Liver (tissue), 9 donors: ENCODE data around the gene DES. TPM values are rescaled to one million over a fixed set of nuclear protein-coding genes. Genes with fewer than 3 reads are reported as not detected.

Experiments
- DNase-seq: peaks from one replicate; pipeline ENCODE4 v3.0.0-alpha.2; 2017; ENCODE audit warnings: low spot score
- H3K27ac ChIP-seq, 2 donors: one replicate each; pipeline ENCODE4 v1.7.0; 2013; ENCODE audit warnings: inconsistent platforms in 2 of 2, low read length in 2 of 2, control low read depth in 1 of 2, low read depth in 1 of 2, mild to moderate bottlenecking in 1 of 2
- H3K27me3 ChIP-seq, 4 donors: one replicate each; pipeline versions ENCODE4 v1.6.1 to v1.7.0; 2013; ENCODE audit warnings: low read length in 3 of 4, inconsistent platforms in 1 of 4, mild to moderate bottlenecking in 1 of 4, moderate library complexity in 1 of 4; ENCODE audit not compliant: control insufficient read depth in 4 of 4, insufficient read depth in 4 of 4
- H3K36me3 ChIP-seq, 4 donors: one replicate each; pipeline versions ENCODE4 v1.6.1 to v1.7.0; 2013; ENCODE audit warnings: low read length in 3 of 4, mild to moderate bottlenecking in 3 of 4, low read depth in 1 of 4, moderate library complexity in 1 of 4; ENCODE audit not compliant: control insufficient read depth in 4 of 4, insufficient read depth in 3 of 4
- H3K4me1 ChIP-seq, 4 donors: one replicate each; pipeline versions ENCODE4 v1.6.1 to v1.7.0; 2013; ENCODE audit warnings: low read length in 3 of 4, mild to moderate bottlenecking in 3 of 4, moderate library complexity in 1 of 4; ENCODE audit not compliant: control insufficient read depth in 4 of 4, insufficient read depth in 4 of 4
- H3K4me3 ChIP-seq, 3 donors: one replicate each; pipeline versions ENCODE4 v1.6.1 to v1.7.0; 2013; ENCODE audit warnings: low read length in 3 of 3, control low read depth in 1 of 3, low read depth in 1 of 3, mild to moderate bottlenecking in 1 of 3
- H3K9ac ChIP-seq, 2 donors: one replicate each; pipeline ENCODE4 v1.7.0; 2013; ENCODE audit warnings: low read length in 2 of 2, mild to moderate bottlenecking in 2 of 2, moderate library complexity in 2 of 2, control low read depth in 1 of 2, low read depth in 1 of 2
- H3K9me3 ChIP-seq, 4 donors: one replicate each; pipeline versions ENCODE4 v1.6.1 to v1.7.0; 2013; ENCODE audit warnings: low read length in 3 of 4; ENCODE audit not compliant: control insufficient read depth in 4 of 4
- ATF3 ChIP-seq: IDR thresholded peaks from 2 replicates; pipeline ENCODE4 v1.6.1; 2016; ENCODE audit warnings: antibody characterized with exemption
- EGR1 ChIP-seq, 2 donors: IDR thresholded peaks; 2 replicates each; pipeline ENCODE4 v1.6.1; 2016 to 2018; ENCODE audit warnings: antibody characterized with exemption in 2 of 2, low read depth in 2 of 2
- FOXA1 ChIP-seq: IDR thresholded peaks from 2 replicates; pipeline ENCODE4 v1.6.1; 2016; ENCODE audit warnings: antibody characterized with exemption
- FOXA2 ChIP-seq: IDR thresholded peaks from 2 replicates; pipeline ENCODE4 v1.6.1; 2016; ENCODE audit warnings: antibody characterized with exemption
- GABPA ChIP-seq, 2 donors: IDR thresholded peaks in 1 of 2; conservative IDR thresholded peaks in 1 of 2; 2 replicates each; pipeline ENCODE4 v1.6.1; 2016; ENCODE audit warnings: antibody characterized with exemption in 2 of 2, mild to moderate bottlenecking in 1 of 2, moderate library complexity in 1 of 2
- HNF4A ChIP-seq, 2 donors: conservative IDR thresholded peaks; 2 replicates each; pipeline ENCODE4 v1.6.1; 2016; ENCODE audit warnings: antibody characterized with exemption in 2 of 2, mild to moderate bottlenecking in 2 of 2
- HNF4G ChIP-seq: IDR thresholded peaks from 2 replicates; pipeline ENCODE4 v1.6.1; 2016; ENCODE audit warnings: antibody characterized with exemption
- JUND ChIP-seq, 2 donors: IDR thresholded peaks; 2 replicates each; pipeline ENCODE4 v1.6.1; 2016; ENCODE audit warnings: antibody characterized with exemption in 2 of 2
- NR2F2 ChIP-seq: IDR thresholded peaks from 2 replicates; pipeline ENCODE4 v1.6.1; 2016; ENCODE audit warnings: antibody characterized with exemption
- RAD21 ChIP-seq, 2 donors: IDR thresholded peaks; 2 replicates each; pipeline ENCODE4 v1.6.1; 2016; ENCODE audit warnings: antibody characterized with exemption in 2 of 2, mild to moderate bottlenecking in 2 of 2
- REST ChIP-seq: IDR thresholded peaks from 2 replicates; pipeline ENCODE4 v1.6.1; 2016; ENCODE audit warnings: antibody characterized with exemption, mild to moderate bottlenecking
- SP1 ChIP-seq: IDR thresholded peaks from 2 replicates; pipeline ENCODE4 v1.6.1; 2018; ENCODE audit warnings: antibody characterized with exemption, mild to moderate bottlenecking
- TAF1 ChIP-seq: conservative IDR thresholded peaks from 2 replicates; pipeline ENCODE4 v1.6.1; 2016; ENCODE audit warnings: antibody characterized with exemption, mild to moderate bottlenecking
- YY1 ChIP-seq: IDR thresholded peaks from 2 replicates; pipeline ENCODE4 v1.6.1; 2016; ENCODE audit warnings: antibody characterized with exemption, mild to moderate bottlenecking
- WGBS: extraction: QIAGEN DNeasy Blood & Tissue Kit; methylation state at CpG from one replicate; pipeline ENCODE4 v1.1.7; 2013; 5-methylcytosine and 5-hydroxymethylcytosine counted together
- polyA plus RNA-seq, 2 donors: library from polyadenylated mRNA; stranded (reverse) in 1 of 2; unstranded in 1 of 2; fragments of 200-250 nt in 1 of 2; fragments of >200 nt in 1 of 2; fragmentation: Nextera tagmentation in 1 of 2; extraction: Ambion mirVana in 1 of 2; gene quantifications; one replicate each; pipeline versions ENCODE4 v1.2.1 to v1.2.3, GENCODE V29; 2013 to 2015
- total RNA-seq, 2 donors: library from RNA; depleted of rRNA; stranded (reverse); fragments of >200 nt; gene quantifications; one replicate each; pipeline ENCODE4 v1.2.3, GENCODE V29; 2014
- TF ChIP-seq, protein P1 (sequence below): IDR thresholded peaks from 2 replicates; pipeline ENCODE4 v1.6.1; 2016; ENCODE audit warnings: antibody characterized with exemption
- TF ChIP-seq, protein P2 (sequence below): IDR thresholded peaks from 2 replicates; pipeline ENCODE4 v1.6.1; 2016; ENCODE audit warnings: antibody characterized with exemption
- TF ChIP-seq, protein P3 (sequence below): fragments of 150-350 bp; IDR thresholded peaks from 2 replicates; pipeline ENCODE4 v1.5.1; 2017; ENCODE audit warnings: improper control_type of control experiment, low read depth, low read length; ENCODE audit not compliant: missing input control
- donor health status: healthy.
- donor health status: healthy.
- donor health status: healthy.
- donor health status: healthy.
- donor health status: healthy.

Gene DES
- total and polyA plus RNA-seq, 4 donors = 0.15 to 50.0 (median 3.2) TPM

GRCh38 chr2:219443697-219444023 is 25.5 kb downstream of the DES start:
- Histone ChIP-seq H3K27ac (no peak overlapping the region), H3K9ac (no peak overlapping the region), H3K4me3 (no peak overlapping the region), H3K36me3 (no peaks in the 10 kb centered on the region), H3K9me3 (no peaks in the 10 kb centered on the region), H3K4me1 (peaks cover 0 to 14% (median 3%) of the 10 kb centered on the region in 4 donors), H3K27me3 (peaks cover 0 to 11% (median 2%) of the 10 kb centered on the region in 4 donors)
- no peak for TF ChIP-seq JUND (IDR thresholded peaks at IDR 0.05)
- TF ChIP-seq ATF3 = no peak
- no peak for TF ChIP-seq NR2F2
- no peak for TF ChIP-seq HNF4A (conservative IDR thresholded peaks at IDR 0.05)
- TF ChIP-seq, protein P1, sequence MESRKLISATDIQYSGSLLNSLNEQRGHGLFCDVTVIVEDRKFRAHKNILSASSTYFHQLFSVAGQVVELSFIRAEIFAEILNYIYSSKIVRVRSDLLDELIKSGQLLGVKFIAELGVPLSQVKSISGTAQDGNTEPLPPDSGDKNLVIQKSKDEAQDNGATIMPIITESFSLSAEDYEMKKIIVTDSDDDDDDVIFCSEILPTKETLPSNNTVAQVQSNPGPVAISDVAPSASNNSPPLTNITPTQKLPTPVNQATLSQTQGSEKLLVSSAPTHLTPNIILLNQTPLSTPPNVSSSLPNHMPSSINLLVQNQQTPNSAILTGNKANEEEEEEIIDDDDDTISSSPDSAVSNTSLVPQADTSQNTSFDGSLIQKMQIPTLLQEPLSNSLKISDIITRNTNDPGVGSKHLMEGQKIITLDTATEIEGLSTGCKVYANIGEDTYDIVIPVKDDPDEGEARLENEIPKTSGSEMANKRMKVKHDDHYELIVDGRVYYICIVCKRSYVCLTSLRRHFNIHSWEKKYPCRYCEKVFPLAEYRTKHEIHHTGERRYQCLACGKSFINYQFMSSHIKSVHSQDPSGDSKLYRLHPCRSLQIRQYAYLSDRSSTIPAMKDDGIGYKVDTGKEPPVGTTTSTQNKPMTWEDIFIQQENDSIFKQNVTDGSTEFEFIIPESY = no peak
- TF ChIP-seq, protein P2, sequence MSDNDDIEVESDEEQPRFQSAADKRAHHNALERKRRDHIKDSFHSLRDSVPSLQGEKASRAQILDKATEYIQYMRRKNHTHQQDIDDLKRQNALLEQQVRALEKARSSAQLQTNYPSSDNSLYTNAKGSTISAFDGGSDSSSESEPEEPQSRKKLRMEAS = no peak
- TF ChIP-seq FOXA2 = no peak
- no peak for TF ChIP-seq HNF4G
- TF ChIP-seq GABPA (IDR thresholded peaks at IDR 0.05 in 1 of 2, conservative IDR thresholded peaks at IDR 0.05 in 1 of 2) = no peak
- TF ChIP-seq SP1 = no peak
- no peak for TF ChIP-seq FOXA1
- TF ChIP-seq YY1 = no peak
- TF ChIP-seq RAD21 (IDR thresholded peaks at IDR 0.05) = no peak
- no peak for TF ChIP-seq TAF1
- TF ChIP-seq, protein P3, sequence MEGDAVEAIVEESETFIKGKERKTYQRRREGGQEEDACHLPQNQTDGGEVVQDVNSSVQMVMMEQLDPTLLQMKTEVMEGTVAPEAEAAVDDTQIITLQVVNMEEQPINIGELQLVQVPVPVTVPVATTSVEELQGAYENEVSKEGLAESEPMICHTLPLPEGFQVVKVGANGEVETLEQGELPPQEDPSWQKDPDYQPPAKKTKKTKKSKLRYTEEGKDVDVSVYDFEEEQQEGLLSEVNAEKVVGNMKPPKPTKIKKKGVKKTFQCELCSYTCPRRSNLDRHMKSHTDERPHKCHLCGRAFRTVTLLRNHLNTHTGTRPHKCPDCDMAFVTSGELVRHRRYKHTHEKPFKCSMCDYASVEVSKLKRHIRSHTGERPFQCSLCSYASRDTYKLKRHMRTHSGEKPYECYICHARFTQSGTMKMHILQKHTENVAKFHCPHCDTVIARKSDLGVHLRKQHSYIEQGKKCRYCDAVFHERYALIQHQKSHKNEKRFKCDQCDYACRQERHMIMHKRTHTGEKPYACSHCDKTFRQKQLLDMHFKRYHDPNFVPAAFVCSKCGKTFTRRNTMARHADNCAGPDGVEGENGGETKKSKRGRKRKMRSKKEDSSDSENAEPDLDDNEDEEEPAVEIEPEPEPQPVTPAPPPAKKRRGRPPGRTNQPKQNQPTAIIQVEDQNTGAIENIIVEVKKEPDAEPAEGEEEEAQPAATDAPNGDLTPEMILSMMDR = no peak
- WGBS = 62% methylated on average over 3 of the region's 3 CpGs
- DNase-seq = no peak

DNA sequence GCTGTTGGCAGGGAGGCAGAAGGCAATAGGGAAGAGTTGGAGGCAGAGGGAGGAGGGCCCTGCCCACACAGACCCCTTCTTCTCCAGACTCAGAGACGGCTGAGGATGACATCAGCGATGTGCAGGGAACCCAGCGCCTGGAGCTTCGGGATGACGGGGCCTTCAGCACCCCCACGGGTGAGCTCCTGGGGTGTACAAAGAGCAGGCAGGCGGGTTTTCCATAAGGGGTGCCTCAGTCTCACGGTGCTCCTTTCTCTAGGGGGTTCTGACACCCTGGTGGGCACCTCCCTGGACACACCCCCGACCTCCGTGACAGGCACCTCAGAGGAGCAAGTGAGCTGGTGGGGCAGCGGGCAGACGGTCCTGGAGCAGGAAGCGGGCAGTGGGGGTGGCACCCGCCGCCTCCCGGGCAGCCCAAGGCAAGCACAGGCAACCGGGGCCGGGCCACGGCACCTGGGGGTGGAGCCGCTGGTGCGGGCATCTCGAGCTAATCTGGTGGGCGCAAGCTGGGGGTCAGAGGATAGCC is 26.5 kb downstream of the DES start:
- no peak for TF ChIP-seq JUND (IDR thresholded peaks at IDR 0.05)
- TF ChIP-seq FOXA1 = no peak
- no peaks in the 10 kb centered on the region for H3K9me3 ChIP-seq
- H3K4me3 ChIP-seq = no peak overlapping the region
- H3K27ac ChIP-seq = no peak overlapping the region
- H3K36me3 ChIP-seq = no peaks in the 10 kb centered on the region
- H3K27me3 ChIP-seq = peaks cover 0 to 11% (median 3%) of the 10 kb centered on the region in 4 donors
- WGBS = 80% methylated on average over 23 of the region's 23 CpGs
- no peak overlapping the region for H3K9ac ChIP-seq
- peaks cover 0 to 14% (median 3%) of the 10 kb centered on the region in 4 donors for H3K4me1 ChIP-seq
- DNase-seq = no peak

DNA sequence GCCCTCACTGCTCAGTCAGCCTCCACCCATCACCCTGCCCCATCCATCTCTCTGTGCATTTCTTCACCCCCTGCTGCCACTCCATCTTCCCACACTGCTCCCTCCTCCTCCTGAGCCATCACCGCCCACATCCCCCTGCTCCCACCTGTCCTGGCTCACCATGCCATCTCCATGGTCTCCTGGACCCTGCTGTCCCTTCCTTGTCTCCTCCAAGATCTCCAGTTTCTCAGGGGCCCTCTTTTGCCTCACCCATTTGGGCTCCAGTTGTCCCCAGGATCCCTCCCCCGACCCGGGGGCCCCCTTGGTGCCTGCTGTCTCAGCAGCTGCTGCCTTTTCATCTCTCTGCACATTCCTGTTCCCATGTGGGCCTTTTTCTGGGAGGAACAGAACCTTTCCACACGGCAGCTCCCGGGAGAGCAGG is 27.1 kb downstream of the DES start:
- Histone ChIP-seq H3K9ac (no peak overlapping the region), H3K27me3 (peaks cover 0 to 11% (median 3%) of the 10 kb centered on the region in 4 donors), H3K4me3 (no peak overlapping the region), H3K9me3 (no peaks in the 10 kb centered on the region), H3K36me3 (no peaks in the 10 kb centered on the region), H3K4me1 (peaks cover 0 to 14% (median 3%) of the 10 kb centered on the region in 4 donors), H3K27ac (no peak overlapping the region)
- 62% methylated on average over 5 of the region's 5 CpGs for WGBS
- no peak for DNase-seq
- TF ChIP-seq RAD21 (IDR thresholded peaks at IDR 0.05) = no peak
- TF ChIP-seq HNF4G = no peak
- TF ChIP-seq ATF3 = no peak
- no peak for TF ChIP-seq SP1
- no peak for TF ChIP-seq YY1
- no peak for TF ChIP-seq JUND (IDR thresholded peaks at IDR 0.05)
- TF ChIP-seq GABPA (IDR thresholded peaks at IDR 0.05 in 1 of 2, conservative IDR thresholded peaks at IDR 0.05 in 1 of 2) = no peak
- no peak for TF ChIP-seq TAF1
- TF ChIP-seq NR2F2 = no peak
- TF ChIP-seq FOXA1 = no peak
- TF ChIP-seq HNF4A (conservative IDR thresholded peaks at IDR 0.05) = no peak
- TF ChIP-seq, protein P1 = no peak
- no peak for TF ChIP-seq EGR1 (IDR thresholded peaks at IDR 0.05; ENCODE audit: low read depth in 2 of 2)
- no peak for TF ChIP-seq REST
